Neural crest cell (in vitro differentiated cells): ENCODE results near the gene PCNT. TPM values are rescaled to one million over a fixed set of nuclear protein-coding genes. Genes with fewer than 3 reads are reported as not detected.

Source experiments
- DNase-seq: peaks from one replicate; pipeline ENCODE4 v3.0.0; 2021; ENCODE audit warnings: low read depth, mixed read lengths, low spot score
- H3K27ac Mint-ChIP-seq: one replicate; pipeline ENCODE4 v1.8.0; 2021; ENCODE audit warnings: mild to moderate bottlenecking, mixed read lengths; ENCODE audit not compliant: unreplicated experiment
- H3K27me3 Mint-ChIP-seq: 2 replicates; pipeline ENCODE4 v1.8.0; 2021; ENCODE audit warnings: low read depth, mild to moderate bottlenecking, mixed read lengths
- H3K36me3 Mint-ChIP-seq: 2 replicates; pipeline ENCODE4 v1.8.0; 2021; ENCODE audit warnings: low read depth, mild to moderate bottlenecking, mixed read lengths
- H3K4me1 Mint-ChIP-seq: 2 replicates; pipeline ENCODE4 v1.8.0; 2021; ENCODE audit warnings: mixed read lengths
- H3K4me3 Mint-ChIP-seq: one replicate; pipeline ENCODE4 v1.8.0; 2021; ENCODE audit warnings: mild to moderate bottlenecking, mixed read lengths
- H3K9me3 Mint-ChIP-seq: 2 replicates; pipeline ENCODE4 v1.8.0; 2021; ENCODE audit warnings: mixed read lengths
- total RNA-seq: library from RNA; stranded (reverse); gene quantifications from 2 replicates; pipeline ENCODE4 v1.2.1, GENCODE V29; 2021
- TF ChIP-seq, protein P1 (sequence below): fragments of 200-600 bp; sonication (generic); conservative IDR thresholded peaks from 2 replicates; pipeline ENCODE4 v1.5.0; 2021; ENCODE audit warnings: antibody characterized with exemption, mild to moderate bottlenecking

Gene PCNT
- total RNA-seq, 1 donor from 2014 or later: 60.4 TPM

DNA sequence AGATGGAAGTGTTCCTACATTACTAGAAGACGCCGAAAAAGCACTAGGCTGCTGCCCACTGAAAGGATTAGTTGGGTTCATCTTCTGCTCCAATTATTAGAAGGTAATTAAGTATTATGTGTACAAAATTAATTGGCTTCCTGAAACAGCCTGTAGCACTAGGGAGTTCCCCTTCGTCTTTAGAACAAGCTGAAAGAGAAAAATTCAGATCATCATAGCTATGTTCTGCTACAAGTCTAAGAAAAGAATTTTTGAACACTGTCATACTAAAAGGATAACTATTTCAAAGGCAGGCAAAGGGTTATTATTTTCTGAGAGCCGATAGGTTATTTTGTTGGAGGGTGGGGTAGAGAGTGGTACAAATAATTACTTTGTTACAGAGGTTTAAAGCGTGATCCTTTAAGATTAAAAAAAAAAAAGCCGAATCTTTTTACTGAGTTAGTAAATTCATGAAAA, 38.7 kb upstream of the PCNT start, which contains the start of gene MCM3AP:
Gene MCM3AP (minus strand): TSS at position 406 of the 456 bp plus-strand sequence. CDS start 325 bp downstream, at position 81.
- H3K36me3 Mint-ChIP-seq: peaks cover 18% of the 10 kb centered on the region
- H3K9me3 Mint-ChIP-seq: no peaks in the 10 kb centered on the region
- H3K27me3 Mint-ChIP-seq: no peaks in the 10 kb centered on the region
- peak within 1 kb of the TSS; percentile 89 for H3K27ac Mint-ChIP-seq
- TF ChIP-seq, protein P1, sequence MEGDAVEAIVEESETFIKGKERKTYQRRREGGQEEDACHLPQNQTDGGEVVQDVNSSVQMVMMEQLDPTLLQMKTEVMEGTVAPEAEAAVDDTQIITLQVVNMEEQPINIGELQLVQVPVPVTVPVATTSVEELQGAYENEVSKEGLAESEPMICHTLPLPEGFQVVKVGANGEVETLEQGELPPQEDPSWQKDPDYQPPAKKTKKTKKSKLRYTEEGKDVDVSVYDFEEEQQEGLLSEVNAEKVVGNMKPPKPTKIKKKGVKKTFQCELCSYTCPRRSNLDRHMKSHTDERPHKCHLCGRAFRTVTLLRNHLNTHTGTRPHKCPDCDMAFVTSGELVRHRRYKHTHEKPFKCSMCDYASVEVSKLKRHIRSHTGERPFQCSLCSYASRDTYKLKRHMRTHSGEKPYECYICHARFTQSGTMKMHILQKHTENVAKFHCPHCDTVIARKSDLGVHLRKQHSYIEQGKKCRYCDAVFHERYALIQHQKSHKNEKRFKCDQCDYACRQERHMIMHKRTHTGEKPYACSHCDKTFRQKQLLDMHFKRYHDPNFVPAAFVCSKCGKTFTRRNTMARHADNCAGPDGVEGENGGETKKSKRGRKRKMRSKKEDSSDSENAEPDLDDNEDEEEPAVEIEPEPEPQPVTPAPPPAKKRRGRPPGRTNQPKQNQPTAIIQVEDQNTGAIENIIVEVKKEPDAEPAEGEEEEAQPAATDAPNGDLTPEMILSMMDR: no peak
- H3K4me3 Mint-ChIP-seq: peak within 1 kb of the TSS; percentile 92
- H3K4me1 Mint-ChIP-seq: peaks cover 45% of the 10 kb centered on the region
- DNase-seq: no peak

DNA sequence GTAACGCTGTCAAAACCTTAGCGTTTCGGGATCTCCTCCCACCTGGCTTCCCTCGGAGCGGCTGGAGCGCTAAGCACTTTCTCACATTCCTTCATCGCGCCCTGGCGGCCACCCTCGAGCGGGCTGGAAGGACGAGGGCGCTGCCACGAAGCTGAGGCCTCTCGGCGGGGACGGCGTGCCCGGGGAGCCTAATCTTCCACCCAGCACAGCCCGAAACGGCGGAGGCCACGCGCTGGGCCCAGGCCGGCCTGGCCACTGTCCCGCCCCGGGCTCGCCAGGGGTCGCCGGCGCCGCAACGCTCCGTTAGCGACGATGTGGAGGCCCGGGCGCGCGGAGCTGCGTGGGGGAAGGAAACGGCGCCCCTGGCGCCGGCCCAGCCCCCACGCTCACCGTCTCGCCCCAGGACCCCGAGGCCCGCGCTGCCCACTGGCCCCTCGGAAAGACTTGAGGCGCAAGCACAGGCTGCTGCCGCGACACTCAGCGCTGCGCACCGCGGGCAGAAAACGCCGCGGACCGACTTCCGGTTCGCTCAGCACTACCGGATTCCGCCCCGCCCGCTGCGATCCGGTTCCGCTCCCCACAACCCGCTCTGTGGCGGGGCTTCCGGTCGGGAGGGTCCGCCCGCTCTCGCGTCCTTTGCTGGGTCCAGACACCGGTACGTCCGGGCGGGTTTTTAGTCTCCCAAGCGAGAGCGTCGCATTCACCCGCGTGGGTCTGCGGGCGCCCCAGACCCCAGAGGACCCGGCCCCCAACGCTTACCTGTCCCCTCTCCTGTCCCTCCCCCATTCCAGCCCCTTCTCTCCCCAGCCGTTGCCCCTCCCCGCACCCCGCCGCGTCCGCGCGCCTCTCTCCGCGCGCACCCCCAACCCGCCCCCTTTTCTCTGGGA, 38.0 kb upstream of the PCNT start, which contains the start of gene YBEY:
Gene YBEY (plus strand): TSS at position 582 of the 887 bp plus-strand sequence. CDS start 572 bp downstream, outside the sequence.
- TF ChIP-seq, protein P1: peak; percentile 62
- no peaks in the 10 kb centered on the region for H3K27me3 Mint-ChIP-seq
- peak; percentile 84 for DNase-seq
- H3K36me3 Mint-ChIP-seq: peaks cover 18% of the 10 kb centered on the region
- peaks cover 45% of the 10 kb centered on the region for H3K4me1 Mint-ChIP-seq
- H3K4me3 Mint-ChIP-seq: peak within 1 kb of the TSS; percentile 92
- peak within 1 kb of the TSS; percentile 89 for H3K27ac Mint-ChIP-seq
- no peaks in the 10 kb centered on the region for H3K9me3 Mint-ChIP-seq

DNA sequence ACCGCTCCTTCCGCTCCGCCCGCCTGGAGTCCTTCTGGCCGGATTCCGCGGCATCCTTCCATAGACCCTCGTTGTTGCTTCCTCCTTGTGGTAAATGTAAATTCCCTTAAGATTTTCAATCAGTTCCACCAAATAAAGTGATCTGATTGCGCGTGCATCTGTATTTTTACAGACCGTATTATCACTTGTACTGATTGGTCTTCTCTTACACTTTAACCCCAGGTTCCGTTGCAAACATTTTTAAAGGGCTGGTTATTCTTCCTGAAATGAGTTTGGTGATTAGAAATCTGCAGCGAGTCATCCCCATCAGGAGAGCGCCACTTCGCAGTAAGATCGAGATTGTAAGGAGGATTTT, 37.3 kb upstream of the PCNT start:
- Mint-ChIP-seq H3K27me3 (no peaks in the 10 kb centered on the region), H3K27ac (peak overlapping the region; percentile 44), H3K4me3 (peak overlapping the region; percentile 91), H3K36me3 (peaks cover 20% of the 10 kb centered on the region), H3K4me1 (peaks cover 41% of the 10 kb centered on the region), H3K9me3 (no peaks in the 10 kb centered on the region)
- TF ChIP-seq, protein P1: no peak
- no peak for DNase-seq

DNA sequence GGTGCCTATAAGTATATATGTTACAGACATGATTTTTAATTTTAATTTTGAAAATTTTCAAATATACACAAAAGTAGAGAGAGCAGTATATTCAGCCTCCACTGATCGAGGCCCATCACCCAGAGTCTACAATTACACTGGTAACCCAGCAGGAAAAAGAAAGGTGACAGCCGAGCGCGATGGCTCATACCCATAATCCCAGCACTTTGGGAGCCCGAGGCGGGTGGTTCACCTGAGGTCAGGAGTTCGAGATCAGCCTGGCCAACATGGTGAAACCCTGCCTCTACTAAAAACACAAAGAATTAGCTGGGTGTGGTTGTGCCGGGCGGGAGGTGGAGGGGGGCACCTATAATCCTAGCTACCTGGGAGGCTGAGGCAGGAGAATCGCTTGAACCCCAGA, 36.4 kb upstream of the PCNT start:
- Mint-ChIP-seq H3K4me1 (peaks cover 41% of the 10 kb centered on the region), H3K27ac (no peak overlapping the region), H3K9me3 (no peaks in the 10 kb centered on the region), H3K27me3 (no peaks in the 10 kb centered on the region), H3K36me3 (peaks cover 26% of the 10 kb centered on the region), H3K4me3 (peak overlapping the region; percentile 91)
- TF ChIP-seq, protein P1: no peak
- DNase-seq: no peak

DNA sequence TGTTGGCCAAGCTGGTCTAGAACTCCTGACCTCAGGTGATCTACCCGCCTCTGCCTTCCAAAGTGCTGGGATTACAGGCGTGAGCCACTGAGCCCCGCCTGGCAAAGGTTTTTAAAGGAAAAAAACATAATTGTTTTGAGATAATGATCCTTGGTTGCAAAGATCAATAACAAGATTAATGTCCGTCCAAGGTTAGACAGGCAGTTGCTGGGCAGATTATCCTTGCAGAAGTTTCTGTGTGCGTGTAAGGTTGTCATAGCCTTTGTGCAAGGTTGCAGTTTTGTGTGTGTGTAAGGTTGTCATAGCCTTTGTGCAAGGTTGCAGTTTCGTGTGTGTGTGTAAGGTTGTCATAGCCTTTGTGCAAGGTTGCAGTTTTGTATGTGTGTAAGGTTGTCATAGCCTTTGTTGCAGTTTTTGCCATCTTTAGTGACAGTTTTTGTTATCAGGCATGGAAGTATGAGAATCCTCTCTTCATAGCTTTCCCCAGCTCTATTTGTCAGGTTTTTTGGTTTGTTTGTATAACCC, 34.2 kb upstream of the PCNT start:
- TF ChIP-seq, protein P1: no peak
- Mint-ChIP-seq H3K4me3 (peak overlapping the region; percentile 25), H3K4me1 (peaks cover 27% of the 10 kb centered on the region), H3K27ac (no peak overlapping the region), H3K9me3 (no peaks in the 10 kb centered on the region), H3K27me3 (no peaks in the 10 kb centered on the region), H3K36me3 (peaks cover 20% of the 10 kb centered on the region)
- DNase-seq: no peak
